Neural cell (in vitro differentiated cells): ENCODE results near the gene SCP2. TPM values are rescaled to one million over a fixed set of nuclear protein-coding genes. Genes with fewer than 3 reads are reported as not detected.

ENCODE experiments used
- H2AFZ ChIP-seq: fragments of 200-600, 300-800 bp; sonication (generic), shearing (Covaris generic); 2 replicates; pipeline ENCODE4 v1.6.0; 2014; ENCODE audit warnings: low read depth, mild to moderate bottlenecking, antibody characterized with exemption, low read length, moderate library complexity
- H3F3A ChIP-seq: fragments of 200-600 bp; shearing (Covaris generic); 2 replicates; pipeline ENCODE4 v1.6.1; 2016; ENCODE audit warnings: mild to moderate bottlenecking, moderate library complexity, mixed read lengths, antibody characterized with exemption, low read length; ENCODE audit not compliant: insufficient read depth, poor library complexity, severe bottlenecking
- H3K27ac ChIP-seq: fragments of 200-600, 300-800 bp; sonication (generic), shearing (Covaris generic); 2 replicates; pipeline ENCODE4 v1.5.1; 2014; ENCODE audit warnings: mild to moderate bottlenecking, low read length, moderate library complexity
- H3K27me3 ChIP-seq: fragments of 300-800, 200-600 bp; sonication (generic), shearing (Covaris generic); 2 replicates; pipeline ENCODE4 v1.6.0; 2014; ENCODE audit warnings: mild to moderate bottlenecking, low read depth, low read length, moderate library complexity; ENCODE audit not compliant: insufficient read depth
- H3K36me3 ChIP-seq: fragments of 300-800, 200-600 bp; sonication (generic), shearing (Covaris generic); 2 replicates; pipeline ENCODE4 v1.5.1; 2014; ENCODE audit warnings: mild to moderate bottlenecking, antibody characterized with exemption, low read length, moderate library complexity; ENCODE audit not compliant: insufficient read depth
- H3K4me2 ChIP-seq: fragments of 300-800, 200-600 bp; sonication (generic), shearing (Covaris generic); 2 replicates; pipeline ENCODE4 v1.6.0; 2014; ENCODE audit warnings: mild to moderate bottlenecking, low read length
- H3K4me3 ChIP-seq: fragments of 300-800, 200-600 bp; sonication (generic), shearing (Covaris generic); 2 replicates; pipeline ENCODE4 v1.5.1; 2014; ENCODE audit warnings: mild to moderate bottlenecking, low read length, moderate library complexity
- H3K79me2 ChIP-seq: fragments of 200-600 bp; shearing (Covaris generic); replicated peaks from 2 replicates; pipeline ENCODE4 v1.6.0; 2014; ENCODE audit warnings: mild to moderate bottlenecking, low read length, moderate library complexity; ENCODE audit not compliant: insufficient read depth
- H3K9ac ChIP-seq: fragments of 300-800, 200-600 bp; sonication (generic), shearing (Covaris generic); 2 replicates; pipeline ENCODE4 v1.6.1; 2016; ENCODE audit warnings: mild to moderate bottlenecking, low read length, mixed read lengths
- H3K9me2 ChIP-seq: fragments of 200-600 bp; shearing (Covaris generic); 2 replicates; pipeline ENCODE4 v1.6.1; 2016; ENCODE audit warnings: mild to moderate bottlenecking, low read length, mixed read lengths; ENCODE audit not compliant: insufficient read depth
- H3K9me3 ChIP-seq: fragments of 200-600, 300-800 bp; sonication (generic), shearing (Covaris generic); 2 replicates; pipeline ENCODE4 v1.6.1; 2016; ENCODE audit warnings: mild to moderate bottlenecking, mixed run types, low read length, moderate library complexity, mixed read lengths
- H4K20me1 ChIP-seq: fragments of 200-600 bp; shearing (Covaris generic); 2 replicates; pipeline ENCODE4 v1.6.1; 2016; ENCODE audit warnings: mild to moderate bottlenecking, mixed run types; ENCODE audit not compliant: insufficient read depth
- CTCF ChIP-seq: fragments of 450-650 bp; IDR thresholded peaks from 2 replicates; pipeline ENCODE4 v1.5.1; 2014; ENCODE audit warnings: antibody characterized with exemption, mild to moderate bottlenecking, moderate library complexity; ENCODE audit not compliant: poor library complexity, severe bottlenecking
- EP300 ChIP-seq: fragments of 450-650 bp; conservative IDR thresholded peaks from 2 replicates; pipeline ENCODE4 v1.6.1; 2014; ENCODE audit warnings: antibody characterized with exemption, mild to moderate bottlenecking, moderate library complexity; ENCODE audit not compliant: poor library complexity, severe bottlenecking
- EZH2 ChIP-seq: fragments of 200-600, 300-800 bp; shearing (Covaris generic), sonication (generic); IDR thresholded peaks from 2 replicates; pipeline ENCODE4 v1.6.1; 2014; ENCODE audit warnings: antibody characterized with exemption, low read length, borderline replicate concordance, mild to moderate bottlenecking; ENCODE audit not compliant: insufficient read depth, poor library complexity, severe bottlenecking
- MXI1 ChIP-seq: fragments of 450-650 bp; conservative IDR thresholded peaks from 2 replicates; pipeline ENCODE4 v1.6.1; 2014; ENCODE audit warnings: antibody characterized with exemption, mild to moderate bottlenecking; ENCODE audit not compliant: poor library complexity, severe bottlenecking
- POLR2AphosphoS5 ChIP-seq: IDR thresholded peaks from 2 replicates; pipeline ENCODE4 v1.6.1; 2012
- RAD21 ChIP-seq: fragments of 450-650 bp; conservative IDR thresholded peaks from 2 replicates; pipeline ENCODE4 v1.6.1; 2014; ENCODE audit warnings: antibody characterized with exemption, mild to moderate bottlenecking, moderate library complexity
- SMC3 ChIP-seq: fragments of 450-650 bp; conservative IDR thresholded peaks from 2 replicates; pipeline ENCODE4 v1.6.1; 2014; ENCODE audit warnings: antibody characterized with exemption, mild to moderate bottlenecking, moderate library complexity; ENCODE audit not compliant: poor library complexity
- TAF1 ChIP-seq: IDR thresholded peaks from 2 replicates; pipeline ENCODE4 v1.6.1; 2012; ENCODE audit warnings: low read depth
- polyA plus RNA-seq: library from polyadenylated mRNA; depleted of rRNA; stranded (reverse); fragments of >200 nt; gene quantifications from 2 replicates; pipeline ENCODE4 v1.2.3, GENCODE V29; 2014
- TF ChIP-seq, protein P1 (sequence below): IDR thresholded peaks from 2 replicates; pipeline ENCODE4 v1.6.1; 2012; ENCODE audit warnings: borderline replicate concordance

Gene SCP2
- polyA plus RNA-seq, 1 donor from 2014 or later = 182 TPM

DNA sequence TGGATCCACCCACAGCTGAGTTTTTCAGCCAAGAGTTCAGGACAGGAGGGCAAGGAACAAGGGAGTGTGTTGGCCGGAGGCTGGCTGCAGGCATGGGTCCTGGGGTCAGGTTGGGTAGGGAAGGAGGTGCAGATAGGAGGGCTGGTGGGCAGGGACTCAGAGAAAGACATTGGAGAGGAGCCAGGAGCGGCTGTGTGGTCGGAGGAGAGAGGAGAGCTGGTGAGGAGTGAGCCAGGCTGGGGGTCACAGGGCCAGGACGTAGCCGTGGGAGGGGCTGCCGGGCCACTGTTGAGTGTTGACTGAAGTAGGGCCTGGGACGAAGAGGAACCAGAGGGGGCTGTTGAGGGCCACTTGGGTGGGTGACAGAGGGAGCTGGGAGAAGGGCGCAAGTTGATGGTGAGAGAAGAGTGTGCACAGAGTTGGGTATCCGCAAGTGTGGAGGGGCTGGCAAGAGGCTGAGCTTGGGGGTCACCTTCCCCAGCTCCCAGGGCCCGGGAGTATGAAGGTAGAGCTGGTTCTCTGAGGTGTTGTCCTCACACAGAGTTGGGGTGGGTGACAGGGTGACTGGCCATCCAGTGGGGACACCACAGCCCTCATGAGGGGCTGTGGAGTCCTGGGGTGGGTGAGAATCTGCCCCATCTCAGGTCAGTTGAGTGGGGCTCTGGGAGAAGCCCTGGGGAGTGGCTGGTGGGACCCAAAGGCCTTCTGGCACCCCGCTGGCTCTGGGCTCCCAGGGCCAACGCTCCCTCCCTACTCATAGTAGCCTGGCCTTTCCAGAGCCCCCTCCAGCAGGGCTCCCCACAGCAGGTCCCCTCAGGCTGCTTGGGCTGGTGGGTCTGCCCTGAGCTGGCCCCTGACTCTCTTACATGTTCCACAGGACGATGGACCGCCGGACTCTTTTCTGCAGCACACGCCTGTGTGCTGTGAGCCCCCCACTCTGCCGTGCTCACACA lies 156.8 kb downstream of the SCP2 start:
- no peaks in the 10 kb centered on the region for H3K27me3 ChIP-seq
- no peaks in the 10 kb centered on the region for H3K79me2 ChIP-seq
- H3K36me3 ChIP-seq = no peaks in the 10 kb centered on the region
- TF ChIP-seq TAF1 = no peak
- TF ChIP-seq, protein P1, sequence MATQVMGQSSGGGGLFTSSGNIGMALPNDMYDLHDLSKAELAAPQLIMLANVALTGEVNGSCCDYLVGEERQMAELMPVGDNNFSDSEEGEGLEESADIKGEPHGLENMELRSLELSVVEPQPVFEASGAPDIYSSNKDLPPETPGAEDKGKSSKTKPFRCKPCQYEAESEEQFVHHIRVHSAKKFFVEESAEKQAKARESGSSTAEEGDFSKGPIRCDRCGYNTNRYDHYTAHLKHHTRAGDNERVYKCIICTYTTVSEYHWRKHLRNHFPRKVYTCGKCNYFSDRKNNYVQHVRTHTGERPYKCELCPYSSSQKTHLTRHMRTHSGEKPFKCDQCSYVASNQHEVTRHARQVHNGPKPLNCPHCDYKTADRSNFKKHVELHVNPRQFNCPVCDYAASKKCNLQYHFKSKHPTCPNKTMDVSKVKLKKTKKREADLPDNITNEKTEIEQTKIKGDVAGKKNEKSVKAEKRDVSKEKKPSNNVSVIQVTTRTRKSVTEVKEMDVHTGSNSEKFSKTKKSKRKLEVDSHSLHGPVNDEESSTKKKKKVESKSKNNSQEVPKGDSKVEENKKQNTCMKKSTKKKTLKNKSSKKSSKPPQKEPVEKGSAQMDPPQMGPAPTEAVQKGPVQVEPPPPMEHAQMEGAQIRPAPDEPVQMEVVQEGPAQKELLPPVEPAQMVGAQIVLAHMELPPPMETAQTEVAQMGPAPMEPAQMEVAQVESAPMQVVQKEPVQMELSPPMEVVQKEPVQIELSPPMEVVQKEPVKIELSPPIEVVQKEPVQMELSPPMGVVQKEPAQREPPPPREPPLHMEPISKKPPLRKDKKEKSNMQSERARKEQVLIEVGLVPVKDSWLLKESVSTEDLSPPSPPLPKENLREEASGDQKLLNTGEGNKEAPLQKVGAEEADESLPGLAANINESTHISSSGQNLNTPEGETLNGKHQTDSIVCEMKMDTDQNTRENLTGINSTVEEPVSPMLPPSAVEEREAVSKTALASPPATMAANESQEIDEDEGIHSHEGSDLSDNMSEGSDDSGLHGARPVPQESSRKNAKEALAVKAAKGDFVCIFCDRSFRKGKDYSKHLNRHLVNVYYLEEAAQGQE = no peak
- no peak for TF ChIP-seq POLR2AphosphoS5
- TF ChIP-seq EZH2 = no peak
- TF ChIP-seq MXI1 = no peak
- H2AFZ ChIP-seq = no peak overlapping the region
- H3K9me2 ChIP-seq = no peaks in the 10 kb centered on the region
- no peaks in the 10 kb centered on the region for H3K9me3 ChIP-seq
- H3K4me2 ChIP-seq = no peak overlapping the region
- no peaks in the 10 kb centered on the region for H3F3A ChIP-seq
- H3K9ac ChIP-seq = no peak overlapping the region
- no peaks in the 10 kb centered on the region for H4K20me1 ChIP-seq
- H3K4me3 ChIP-seq = no peak overlapping the region
- no peak overlapping the region for H3K27ac ChIP-seq

DNA sequence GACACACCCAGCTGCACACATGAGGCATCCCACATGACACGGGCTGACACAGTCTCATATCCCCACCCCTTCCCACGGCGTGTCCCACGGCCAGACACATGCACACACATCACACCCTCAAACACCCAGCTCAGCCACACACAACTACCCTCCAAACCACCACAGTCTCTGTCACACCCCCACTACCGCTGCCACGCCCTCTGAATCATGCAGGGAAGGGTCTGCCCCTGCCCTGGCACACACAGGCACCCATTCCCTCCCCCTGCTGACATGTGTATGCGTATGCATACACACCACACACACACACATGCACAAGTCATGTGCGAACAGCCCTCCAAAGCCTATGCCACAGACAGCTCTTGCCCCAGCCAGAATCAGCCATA lies 157.5 kb downstream of the SCP2 start:
- H2AFZ ChIP-seq = no peak overlapping the region
- no peak overlapping the region for H3K4me2 ChIP-seq
- no peak overlapping the region for H3K27ac ChIP-seq
- no peaks in the 10 kb centered on the region for H3K36me3 ChIP-seq
- no peaks in the 10 kb centered on the region for H3K9me2 ChIP-seq
- H4K20me1 ChIP-seq = no peaks in the 10 kb centered on the region
- TF ChIP-seq POLR2AphosphoS5 (no peak), RAD21 (no peak), SMC3 (no peak), MXI1 (no peak), CTCF (no peak), EZH2 (no peak), EP300 (no peak), TAF1 (no peak)
- TF ChIP-seq, protein P1 = no peak
- no peaks in the 10 kb centered on the region for H3K27me3 ChIP-seq
- no peaks in the 10 kb centered on the region for H3K79me2 ChIP-seq
- no peaks in the 10 kb centered on the region for H3F3A ChIP-seq
- no peak overlapping the region for H3K4me3 ChIP-seq
- H3K9me3 ChIP-seq = no peaks in the 10 kb centered on the region
- no peak overlapping the region for H3K9ac ChIP-seq
